HFF-Myc (cell line): Measurements from ENCODE around the gene CUL1.
"Not testable (repeated sequence)": the region's sequence is repeated elsewhere in the genome, so short reads cannot be mapped to it uniquely, and the experiment has no call there.

Source experiments
- DNase-seq: peaks from one replicate; pipeline ENCODE4 v3.0.0-alpha.2; 2011; ENCODE audit warnings: low read depth; ENCODE audit errors: extremely low read depth
- H3K4me3 ChIP-seq: replicated peaks from 2 replicates; pipeline ENCODE4 v1.5.1; 2011; ENCODE audit warnings: low read depth, mild to moderate bottlenecking, control low read depth, low read length
- CTCF ChIP-seq: IDR thresholded peaks from 2 replicates; pipeline ENCODE4 v1.5.1; 2012; ENCODE audit warnings: mild to moderate bottlenecking, low read depth, low read length, control low read depth; ENCODE audit errors: missing control alignments

The CUL1 gene

GRCh38 chr7:148706368-148706767 is 7.7 kb downstream of the CUL1 start:
- H3K4me3 ChIP-seq, result no peak overlapping the region
- no peak for TF ChIP-seq CTCF
- no peak for DNase-seq

- DNase-seq, result no peak
- no peak overlapping the region for H3K4me3 ChIP-seq
- no peak for TF ChIP-seq CTCF
These were observed 9.6 kb downstream of the CUL1 start for GRCh38 chr7:148708026-148708885.

GRCh38 chr7:148709014-148709413 is 10.3 kb downstream of the CUL1 start:
- no peak for DNase-seq
- no peak for TF ChIP-seq CTCF
- H3K4me3 ChIP-seq, result no peak overlapping the region

GRCh38 chr7:148710426-148710825 is 11.7 kb downstream of the CUL1 start:
- DNase-seq, H3K4me3 ChIP-seq: not testable (repeated sequence)

GRCh38 chr7:148711191-148712102 is 12.7 kb downstream of the CUL1 start:
- TF ChIP-seq CTCF, result no peak
- H3K4me3 ChIP-seq, result no peak overlapping the region
- DNase-seq, result no peak

GRCh38 chr7:148712678-148713329 is 14.1 kb downstream of the CUL1 start:
- H3K4me3 ChIP-seq, result no peak overlapping the region
- no peak for DNase-seq
- no peak for TF ChIP-seq CTCF

- H3K4me3 ChIP-seq, result no peak overlapping the region
- no peak for TF ChIP-seq CTCF
- no peak for DNase-seq
These were observed 15.8 kb downstream of the CUL1 start for GRCh38 chr7:148714498-148714897.
